Esophagus muscularis mucosa (tissue), 4 donors: ENCODE results near the gene LCN6. TPM values are rescaled to one million over a fixed set of nuclear protein-coding genes. Genes with fewer than 3 reads are reported as not detected.
"Not testable (repeated sequence)": the region's sequence is repeated elsewhere in the genome, so short reads cannot be mapped to it uniquely, and the experiment has no call there.

Experiments used
- DNase-seq: peaks from one replicate; pipeline ENCODE4 v3.0.0-alpha.2; 2017; ENCODE audit errors: extremely low spot score
- H3K27ac ChIP-seq, 4 donors: fragments of 200-600 bp; sonication (generic); replicated peaks in 1 of 4; 1 replicate in 3 of 4; 2 replicates in 1 of 4; pipeline ENCODE4 v1.5.1; 2016 to 2019; ENCODE audit warnings: mild to moderate bottlenecking in 1 of 4
- H3K27me3 ChIP-seq, 4 donors: fragments of 200-600 bp; sonication (generic); one replicate each; pipeline versions ENCODE4 v1.5.1 to v1.6.0; 2016 to 2019
- H3K36me3 ChIP-seq, 4 donors: fragments of 200-600 bp; sonication (generic); one replicate each; pipeline ENCODE4 v1.5.1; 2016 to 2019
- H3K4me1 ChIP-seq, 4 donors: fragments of 200-600 bp; sonication (generic); one replicate each; pipeline ENCODE4 v1.5.1; 2016 to 2019
- H3K4me3 ChIP-seq, 4 donors: fragments of 200-600 bp; sonication (generic); 1 replicate in 2 of 4; 2 replicates in 2 of 4; pipeline ENCODE4 v1.5.1; 2016 to 2019; ENCODE audit warnings: mild to moderate bottlenecking in 4 of 4, moderate library complexity in 1 of 4
- H3K9me3 ChIP-seq, 4 donors: fragments of 200-600 bp; sonication (generic); 1 replicate in 3 of 4; 2 replicates in 1 of 4; pipeline ENCODE4 v1.5.1; 2016 to 2019
- CTCF ChIP-seq, 3 experiments: fragments of 200-600 bp in 2 of 3; fragments of 450-650 bp in 1 of 3; sonication (generic) in 2 of 3; IDR thresholded peaks; one replicate each; pipeline ENCODE4 v1.5.1; 2017 to 2019; ENCODE audit warnings: antibody characterized with exemption in 3 of 3, mild to moderate bottlenecking in 2 of 3, moderate library complexity in 1 of 3
- EP300 ChIP-seq: sonication (generic); formaldehyde crosslinking; IDR thresholded peaks from one replicate; pipeline ENCODE4 v1.6.1; 2017; ENCODE audit warnings: antibody characterized with exemption
- POLR2A ChIP-seq: fragments of 450-650 bp; IDR thresholded peaks from one replicate; pipeline ENCODE4 v1.6.1; 2017; ENCODE audit warnings: antibody characterized with exemption, moderate library complexity, mild to moderate bottlenecking, low read depth
- POLR2AphosphoS5 ChIP-seq, 2 donors: sonication (generic); formaldehyde crosslinking; IDR thresholded peaks; one replicate each; pipeline ENCODE4 v1.6.1; 2017; ENCODE audit warnings: antibody characterized with exemption in 2 of 2
- WGBS: methylation state at CpG from one replicate; pipeline ENCODE4 v1.1.5; 2018; 5-methylcytosine and 5-hydroxymethylcytosine counted together
- intact Hi-C: fragments of 100-400 bp; cut with DNase I; formaldehyde crosslinking; loops from one replicate; pipeline ENCODE4 v1.15.1; 2023
- total RNA-seq, 4 donors: library from RNA; depleted of rRNA; stranded (reverse); fragments of >200 nt; gene quantifications; one replicate each; pipeline versions ENCODE4 v1.1.0 to v1.2.1, GENCODE V29; 2016

The LCN6 gene
- total RNA-seq, 4 donors from 2014 or later: 12.5 to 32.0 (median 23.9) TPM

GRCh38 chr9:136756134-136756438 is 7.8 kb upstream of the LCN6 start:
- peaks cover 0 to 17% (median 6%) of the 10 kb centered on the region in 4 donors for H3K9me3 ChIP-seq
- H3K4me1 ChIP-seq: peaks cover 0 to 10% (median 6%) of the 10 kb centered on the region in 4 donors
- intact Hi-C loops: no loop called here
- H3K27me3 ChIP-seq: peaks cover 0 to 50% (median 0%) of the 10 kb centered on the region in 4 donors
- no peak for TF ChIP-seq EP300
- TF ChIP-seq POLR2AphosphoS5 (IDR thresholded peaks at IDR 0.05): no peak
- no peak for TF ChIP-seq CTCF (IDR thresholded peaks at IDR 0.05)
- no peak for TF ChIP-seq POLR2A
- no peak overlapping the region for H3K4me3 ChIP-seq
- 75% methylated on average over 4 of the region's 4 CpGs for WGBS
- H3K36me3 ChIP-seq: no peaks in the 10 kb centered on the region
- H3K27ac ChIP-seq: no peak overlapping the region
- no peak for DNase-seq

- H3K4me3 ChIP-seq, intact Hi-C loops, H3K36me3 ChIP-seq, H3K4me1 ChIP-seq, H3K27ac ChIP-seq, DNase-seq: not testable (repeated sequence)
- Histone ChIP-seq H3K27me3 (peaks cover 0 to 48% (median 0%) of the 10 kb centered on the region in 4 donors), H3K9me3 (peaks cover 0 to 17% (median 6%) of the 10 kb centered on the region in 4 donors)
- WGBS: 88% methylated on average over 11 of the region's 22 CpGs
These were observed 7.2 kb upstream of the LCN6 start for GRCh38 chr9:136755302-136756133.

GRCh38 chr9:136754626-136755301 is 6.4 kb upstream of the LCN6 start:
- Histone ChIP-seq H3K36me3 (no peaks in the 10 kb centered on the region), H3K27me3 (peaks cover 0 to 40% (median 0%) of the 10 kb centered on the region in 4 donors), H3K27ac (no peak overlapping the region), H3K4me3 (no peak overlapping the region), H3K9me3 (peaks cover 0 to 17% (median 6%) of the 10 kb centered on the region in 4 donors), H3K4me1 (peaks cover 0 to 7% (median 3%) of the 10 kb centered on the region in 4 donors)
- TF ChIP-seq CTCF (IDR thresholded peaks at IDR 0.05): no peak
- TF ChIP-seq POLR2AphosphoS5 (IDR thresholded peaks at IDR 0.05): no peak
- TF ChIP-seq EP300: no peak
- no peak for TF ChIP-seq POLR2A
- intact Hi-C loops: no loop called here
- 60% methylated on average over 1 of the region's 24 CpGs for WGBS
- no peak for DNase-seq

GRCh38 chr9:136754059-136754572 is 5.8 kb upstream of the LCN6 start:
- H3K4me3 ChIP-seq: no peak overlapping the region
- no peak for DNase-seq
- WGBS: 90% methylated on average over 7 of the region's 17 CpGs
- peaks cover 0 to 34% (median 0%) of the 10 kb centered on the region in 4 donors for H3K27me3 ChIP-seq
- H3K9me3 ChIP-seq: peaks cover 0 to 17% (median 6%) of the 10 kb centered on the region in 4 donors
- peaks cover 3 to 14% (median 5%) of the 10 kb centered on the region in 4 donors for H3K4me1 ChIP-seq
- H3K36me3 ChIP-seq: no peaks in the 10 kb centered on the region
- H3K27ac ChIP-seq: no peak overlapping the region
- TF ChIP-seq POLR2AphosphoS5 (IDR thresholded peaks at IDR 0.05) (no peak), EP300 (no peak), CTCF (IDR thresholded peaks at IDR 0.05) (no peak), POLR2A (no peak)
- intact Hi-C loops: no loop called here

GRCh38 chr9:136753371-136754058 is 5.2 kb upstream of the LCN6 start:
- 87% methylated on average over 10 of the region's 31 CpGs for WGBS
- Histone ChIP-seq H3K36me3 (no peaks in the 10 kb centered on the region), H3K4me3 (no peak overlapping the region), H3K27me3 (peaks cover 0 to 31% (median 0%) of the 10 kb centered on the region in 4 donors), H3K4me1 (peaks cover 5 to 18% (median 8%) of the 10 kb centered on the region in 4 donors), H3K27ac (no peak overlapping the region), H3K9me3 (peaks cover 0 to 17% (median 6%) of the 10 kb centered on the region in 4 donors)
- intact Hi-C loops: no loop called here
- no peak for TF ChIP-seq CTCF (IDR thresholded peaks at IDR 0.05)
- no peak for TF ChIP-seq EP300
- TF ChIP-seq POLR2AphosphoS5 (IDR thresholded peaks at IDR 0.05): no peak
- TF ChIP-seq POLR2A: no peak
- DNase-seq: no peak
